Measurements from ENCODE around the gene SLC27A1.
"Not testable (repeated sequence)": the region's sequence is repeated elsewhere in the genome, so short reads cannot be mapped to it uniquely, and the experiment has no call there.

Gene SLC27A1

GRCh38 chr19:17511724-17512573, 41.6 kb downstream of the SLC27A1 start:
- peak; percentile 87 for DNase-seq (ENCODE audit: low read depth)

- no peak for DNase-seq (ENCODE audit: low read depth)
Observed at GRCh38 chr19:17512574-17512939, 42.2 kb downstream of the SLC27A1 start.

- DNase-seq (ENCODE audit: low read depth) = no peak
Observed at GRCh38 chr19:17515408-17516149, 45.3 kb downstream of the SLC27A1 start.

GRCh38 chr19:17517898-17518297, 47.6 kb downstream of the SLC27A1 start:
- no peak for DNase-seq (ENCODE audit: low read depth)

GRCh38 chr19:17518654-17519053, 48.3 kb downstream of the SLC27A1 start:
- DNase-seq (ENCODE audit: low read depth) = not testable (repeated sequence)

GRCh38 chr19:17519967-17520366, 49.6 kb downstream of the SLC27A1 start:
- no peak for DNase-seq (ENCODE audit: low read depth)

- DNase-seq (ENCODE audit: low read depth) = no peak
Observed at GRCh38 chr19:17520865-17521264, 50.5 kb downstream of the SLC27A1 start.

- peak; percentile 76 for DNase-seq (ENCODE audit: low read depth)
Observed at GRCh38 chr19:17522988-17523872, 52.9 kb downstream of the SLC27A1 start.

- DNase-seq (ENCODE audit: low read depth) = no peak
Observed at GRCh38 chr19:17524651-17525050, 54.3 kb downstream of the SLC27A1 start.

- no peak for DNase-seq (ENCODE audit: low read depth)
Observed at GRCh38 chr19:17525141-17525540, 54.8 kb downstream of the SLC27A1 start.

- no peak for DNase-seq (ENCODE audit: low read depth)
Observed at GRCh38 chr19:17526922-17527321, 56.6 kb downstream of the SLC27A1 start.

GRCh38 chr19:17527326-17527725, 57.0 kb downstream of the SLC27A1 start:
- DNase-seq (ENCODE audit: low read depth) = no peak

- no peak for DNase-seq (ENCODE audit: low read depth)
Observed at GRCh38 chr19:17528610-17529009, 58.3 kb downstream of the SLC27A1 start.

- DNase-seq (ENCODE audit: low read depth) = no peak
Observed at GRCh38 chr19:17529239-17530158, 59.2 kb downstream of the SLC27A1 start.

GRCh38 chr19:17530586-17530985, 60.3 kb downstream of the SLC27A1 start:
- peak; percentile 55 for DNase-seq (ENCODE audit: low read depth)

- DNase-seq (ENCODE audit: low read depth) = no peak
Observed at GRCh38 chr19:17532116-17532515, 61.8 kb downstream of the SLC27A1 start.

- no peak for DNase-seq (ENCODE audit: low read depth)
Observed at GRCh38 chr19:17532557-17532956, 62.2 kb downstream of the SLC27A1 start.

- DNase-seq (ENCODE audit: low read depth) = no peak
Observed at GRCh38 chr19:17534767-17535166, 64.4 kb downstream of the SLC27A1 start.

- DNase-seq (ENCODE audit: low read depth) = no peak
Observed at GRCh38 chr19:17536955-17537354, 66.6 kb downstream of the SLC27A1 start.

- no peak for DNase-seq (ENCODE audit: low read depth)
Observed at GRCh38 chr19:17538684-17539237, 68.4 kb downstream of the SLC27A1 start.
